GM06990 (cell line): ENCODE results near the gene G6PD.

Experiments used
- DNase-seq: peaks from one replicate; pipeline ENCODE4 v3.0.0-alpha.2; 2011; ENCODE audit not compliant: insufficient read length; ENCODE audit errors: extremely low read depth
- H3K27me3 ChIP-seq: replicated peaks from 2 replicates; pipeline ENCODE4 v1.6.0; 2011; ENCODE audit warnings: low read length; ENCODE audit not compliant: control insufficient read depth, insufficient read depth
- H3K36me3 ChIP-seq: 2 replicates; pipeline ENCODE4 v1.5.1; 2011; ENCODE audit warnings: low read length; ENCODE audit not compliant: control insufficient read depth, insufficient read depth
- H3K4me3 ChIP-seq: replicated peaks from 2 replicates; pipeline ENCODE4 v1.5.1; 2011; ENCODE audit warnings: low read depth, mild to moderate bottlenecking, control low read depth, low read length
- CTCF ChIP-seq: IDR thresholded peaks from 2 replicates; pipeline ENCODE4 v1.5.1; 2011; ENCODE audit warnings: low read length, control low read depth, mild to moderate bottlenecking, inconsistent platforms; ENCODE audit not compliant: insufficient read depth, poor library complexity, severe bottlenecking

G6PD gene

GRCh38 chrX:154484255-154485149, 62.1 kb downstream of the G6PD start:
- DNase-seq = no peak

GRCh38 chrX:154483325-154483724, 63.3 kb downstream of the G6PD start:
- Histone ChIP-seq H3K4me3 (no peak overlapping the region), H3K27me3 (no peaks in the 10 kb centered on the region), H3K36me3 (peaks cover 5% of the 10 kb centered on the region)
- no peak for TF ChIP-seq CTCF
- DNase-seq = no peak

More at GRCh38 chrX:154484255-154485149, 62.1 kb downstream of the G6PD start:
- Histone ChIP-seq H3K4me3 (no peak overlapping the region), H3K27me3 (no peaks in the 10 kb centered on the region), H3K36me3 (peaks cover 6% of the 10 kb centered on the region)
- no peak for TF ChIP-seq CTCF

- TF ChIP-seq CTCF = no peak
- peaks cover 4% of the 10 kb centered on the region for H3K36me3 ChIP-seq
- H3K4me3 ChIP-seq = no peak overlapping the region
- H3K27me3 ChIP-seq = no peaks in the 10 kb centered on the region
- no peak for DNase-seq
These were observed 63.9 kb downstream of the G6PD start for GRCh38 chrX:154482786-154483185.

GRCh38 chrX:154481911-154482601, 64.6 kb downstream of the G6PD start:
- no peak for TF ChIP-seq CTCF
- Histone ChIP-seq H3K27me3 (no peaks in the 10 kb centered on the region), H3K36me3 (peaks cover 4% of the 10 kb centered on the region), H3K4me3 (no peak overlapping the region)
- no peak for DNase-seq
